ENCODE measurements around the gene ITGA1. TPM values are rescaled to one million over a fixed set of nuclear protein-coding genes. Genes with fewer than 3 reads are reported as not detected.

ITGA1 gene
- total and polyA plus RNA-seq, 2 of the 13 experiments (the other 11 are each of a cell fraction or from before 2014, with no cell fraction given) = 23.1 to 28.6 TPM

DNA sequence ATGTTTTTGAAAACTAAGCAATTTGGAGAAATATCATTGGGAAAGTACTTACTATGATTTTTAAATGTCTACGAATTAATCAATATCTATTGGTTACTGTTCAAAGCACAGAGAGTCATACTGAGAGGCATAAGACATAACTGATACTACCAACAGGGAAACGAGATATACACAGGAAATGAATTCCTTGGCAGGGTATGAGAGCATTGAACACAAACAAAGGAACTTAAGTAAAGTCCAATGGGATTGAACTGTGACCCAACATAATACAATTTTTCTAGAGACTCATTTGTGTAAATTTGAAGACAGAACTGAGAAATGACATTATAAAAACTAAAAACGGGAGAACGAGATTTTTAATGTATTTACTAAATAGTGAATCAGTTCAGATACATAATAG lies 1.3 kb upstream of the ITGA1 start:
- ChIA-PET CTCF (ENCODE audit: low intra/inter-chr PET ratio, low total read pairs) (interaction anchor here (3.1 kb wide), 1 partner anchor 129 kb away, joined by 43 read pairs; no protein-coding TSS in a partner anchor), POLR2A (no interaction called here)
- DNase-seq (ENCODE audit: low spot score) (no peak), FAIRE-seq (no peak), ATAC-seq (no peak)
- Histone ChIP-seq H3K9me3 (ENCODE audit: low read length) (no peaks in the 10 kb centered on the region), H3K4me2 (ENCODE audit: low read depth, low read length) (no peak overlapping the region; the same call in none of the 2 replicates), H4K20me1 (ENCODE audit: insufficient read depth, low read length) (no peaks in the 10 kb centered on the region), H3K27me3 (ENCODE audit: control insufficient read depth in 1 of 2, insufficient read depth in 2 of 2, low read length in 2 of 2) (no peaks in the 10 kb centered on the region; a peak in 1 of 5 replicates), H3K27ac (ENCODE audit: extremely low read length, insufficient read depth, low read length) (no peak overlapping the region), H2AFZ (ENCODE audit: low read length) (no peak overlapping the region), H3K79me2 (ENCODE audit: insufficient read depth, low read length) (peaks cover 28% of the 10 kb centered on the region), H3K4me3 (replicated peaks in 1 of 3; ENCODE audit: insufficient read depth in 1 of 3, low read depth in 2 of 3, low read length in 3 of 3) (no peak overlapping the region; a peak in 1 of 6 replicates), H3K36me3 (replicated peaks in 1 of 2; ENCODE audit: control insufficient read depth in 1 of 2, insufficient read depth in 2 of 2, low read length in 2 of 2) (no peaks in the 10 kb centered on the region), H3K9ac (ENCODE audit: insufficient read depth, low read depth, low read length) (no peak overlapping the region), H3K4me1 (ENCODE audit: insufficient read depth, low read length) (peaks cover 34% of the 10 kb centered on the region)
- 3% methylated on average over 4 of the region's 4 CpGs for WGBS (ENCODE audit: low lambda C conversion rate)
- no TSS peak for BruUV-seq (replicated peaks)
- intact Hi-C loops (cut with micrococcal nuclease; ENCODE audit: unreplicated experiment) = loop anchor here (2.0 to 5.0 kb wide), 3 partner anchors 14 to 311 kb away; no protein-coding TSS in a partner anchor
- in situ Hi-C loops (cut with HindIII; ENCODE audit: extremely low pct_ligation_motif_present, low pct_unique_long_range_greater_than_20kb) = loop anchor here (5.0 kb wide), 1 partner anchor 79 kb away; no protein-coding TSS in a partner anchor
- TF ChIP-seq, protein P1, sequence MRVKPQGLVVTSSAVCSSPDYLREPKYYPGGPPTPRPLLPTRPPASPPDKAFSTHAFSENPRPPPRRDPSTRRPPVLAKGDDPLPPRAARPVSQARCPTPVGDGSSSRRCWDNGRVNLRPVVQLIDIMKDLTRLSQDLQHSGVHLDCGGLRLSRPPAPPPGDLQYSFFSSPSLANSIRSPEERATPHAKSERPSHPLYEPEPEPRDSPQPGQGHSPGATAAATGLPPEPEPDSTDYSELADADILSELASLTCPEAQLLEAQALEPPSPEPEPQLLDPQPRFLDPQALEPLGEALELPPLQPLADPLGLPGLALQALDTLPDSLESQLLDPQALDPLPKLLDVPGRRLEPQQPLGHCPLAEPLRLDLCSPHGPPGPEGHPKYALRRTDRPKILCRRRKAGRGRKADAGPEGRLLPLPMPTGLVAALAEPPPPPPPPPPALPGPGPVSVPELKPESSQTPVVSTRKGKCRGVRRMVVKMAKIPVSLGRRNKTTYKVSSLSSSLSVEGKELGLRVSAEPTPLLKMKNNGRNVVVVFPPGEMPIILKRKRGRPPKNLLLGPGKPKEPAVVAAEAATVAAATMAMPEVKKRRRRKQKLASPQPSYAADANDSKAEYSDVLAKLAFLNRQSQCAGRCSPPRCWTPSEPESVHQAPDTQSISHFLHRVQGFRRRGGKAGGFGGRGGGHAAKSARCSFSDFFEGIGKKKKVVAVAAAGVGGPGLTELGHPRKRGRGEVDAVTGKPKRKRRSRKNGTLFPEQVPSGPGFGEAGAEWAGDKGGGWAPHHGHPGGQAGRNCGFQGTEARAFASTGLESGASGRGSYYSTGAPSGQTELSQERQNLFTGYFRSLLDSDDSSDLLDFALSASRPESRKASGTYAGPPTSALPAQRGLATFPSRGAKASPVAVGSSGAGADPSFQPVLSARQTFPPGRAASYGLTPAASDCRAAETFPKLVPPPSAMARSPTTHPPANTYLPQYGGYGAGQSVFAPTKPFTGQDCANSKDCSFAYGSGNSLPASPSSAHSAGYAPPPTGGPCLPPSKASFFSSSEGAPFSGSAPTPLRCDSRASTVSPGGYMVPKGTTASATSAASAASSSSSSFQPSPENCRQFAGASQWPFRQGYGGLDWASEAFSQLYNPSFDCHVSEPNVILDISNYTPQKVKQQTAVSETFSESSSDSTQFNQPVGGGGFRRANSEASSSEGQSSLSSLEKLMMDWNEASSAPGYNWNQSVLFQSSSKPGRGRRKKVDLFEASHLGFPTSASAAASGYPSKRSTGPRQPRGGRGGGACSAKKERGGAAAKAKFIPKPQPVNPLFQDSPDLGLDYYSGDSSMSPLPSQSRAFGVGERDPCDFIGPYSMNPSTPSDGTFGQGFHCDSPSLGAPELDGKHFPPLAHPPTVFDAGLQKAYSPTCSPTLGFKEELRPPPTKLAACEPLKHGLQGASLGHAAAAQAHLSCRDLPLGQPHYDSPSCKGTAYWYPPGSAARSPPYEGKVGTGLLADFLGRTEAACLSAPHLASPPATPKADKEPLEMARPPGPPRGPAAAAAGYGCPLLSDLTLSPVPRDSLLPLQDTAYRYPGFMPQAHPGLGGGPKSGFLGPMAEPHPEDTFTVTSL (CRISPR knock-in tag; IDR thresholded peaks at IDR 0.05; ENCODE audit: borderline replicate concordance) = no peak
- TF ChIP-seq ZNF3 (CRISPR knock-in tag; IDR thresholded peaks at IDR 0.05) = no peak
- TF ChIP-seq, protein P2, sequence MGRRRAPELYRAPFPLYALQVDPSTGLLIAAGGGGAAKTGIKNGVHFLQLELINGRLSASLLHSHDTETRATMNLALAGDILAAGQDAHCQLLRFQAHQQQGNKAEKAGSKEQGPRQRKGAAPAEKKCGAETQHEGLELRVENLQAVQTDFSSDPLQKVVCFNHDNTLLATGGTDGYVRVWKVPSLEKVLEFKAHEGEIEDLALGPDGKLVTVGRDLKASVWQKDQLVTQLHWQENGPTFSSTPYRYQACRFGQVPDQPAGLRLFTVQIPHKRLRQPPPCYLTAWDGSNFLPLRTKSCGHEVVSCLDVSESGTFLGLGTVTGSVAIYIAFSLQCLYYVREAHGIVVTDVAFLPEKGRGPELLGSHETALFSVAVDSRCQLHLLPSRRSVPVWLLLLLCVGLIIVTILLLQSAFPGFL (CRISPR knock-in tag; IDR thresholded peaks at IDR 0.05) = no peak
- TF ChIP-seq HOXD1 (CRISPR knock-in tag; IDR thresholded peaks at IDR 0.05) = no peak
- TF ChIP-seq, protein P3, sequence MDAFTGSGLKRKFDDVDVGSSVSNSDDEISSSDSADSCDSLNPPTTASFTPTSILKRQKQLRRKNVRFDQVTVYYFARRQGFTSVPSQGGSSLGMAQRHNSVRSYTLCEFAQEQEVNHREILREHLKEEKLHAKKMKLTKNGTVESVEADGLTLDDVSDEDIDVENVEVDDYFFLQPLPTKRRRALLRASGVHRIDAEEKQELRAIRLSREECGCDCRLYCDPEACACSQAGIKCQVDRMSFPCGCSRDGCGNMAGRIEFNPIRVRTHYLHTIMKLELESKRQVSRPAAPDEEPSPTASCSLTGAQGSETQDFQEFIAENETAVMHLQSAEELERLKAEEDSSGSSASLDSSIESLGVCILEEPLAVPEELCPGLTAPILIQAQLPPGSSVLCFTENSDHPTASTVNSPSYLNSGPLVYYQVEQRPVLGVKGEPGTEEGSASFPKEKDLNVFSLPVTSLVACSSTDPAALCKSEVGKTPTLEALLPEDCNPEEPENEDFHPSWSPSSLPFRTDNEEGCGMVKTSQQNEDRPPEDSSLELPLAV (CRISPR knock-in tag; conservative IDR thresholded peaks at IDR 0.05; ENCODE audit: low read depth) = no peak
- no peak for TF ChIP-seq ZNF17 (CRISPR knock-in tag; IDR thresholded peaks at IDR 0.05)
- TF ChIP-seq, protein P4, sequence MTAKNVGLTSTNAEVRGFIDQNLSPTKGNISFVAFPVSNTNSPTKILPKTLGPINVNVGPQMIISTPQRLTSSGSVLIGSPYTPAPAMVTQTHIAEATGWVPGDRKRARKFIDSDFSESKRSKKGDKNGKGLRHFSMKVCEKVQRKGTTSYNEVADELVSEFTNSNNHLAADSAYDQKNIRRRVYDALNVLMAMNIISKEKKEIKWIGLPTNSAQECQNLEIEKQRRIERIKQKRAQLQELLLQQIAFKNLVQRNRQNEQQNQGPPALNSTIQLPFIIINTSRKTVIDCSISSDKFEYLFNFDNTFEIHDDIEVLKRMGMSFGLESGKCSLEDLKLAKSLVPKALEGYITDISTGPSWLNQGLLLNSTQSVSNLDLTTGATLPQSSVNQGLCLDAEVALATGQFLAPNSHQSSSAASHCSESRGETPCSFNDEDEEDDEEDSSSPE (CRISPR knock-in tag; IDR thresholded peaks at IDR 0.05) = no peak
- no peak for TF ChIP-seq THAP11 (CRISPR knock-in tag; IDR thresholded peaks at IDR 0.05)
- TF ChIP-seq YEATS2 (CRISPR knock-in tag; IDR thresholded peaks at IDR 0.05; ENCODE audit: borderline replicate concordance) = no peak
- TF ChIP-seq ZNF143 (CRISPR knock-in tag; IDR thresholded peaks at IDR 0.05) = no peak
- TF ChIP-seq, protein P5, sequence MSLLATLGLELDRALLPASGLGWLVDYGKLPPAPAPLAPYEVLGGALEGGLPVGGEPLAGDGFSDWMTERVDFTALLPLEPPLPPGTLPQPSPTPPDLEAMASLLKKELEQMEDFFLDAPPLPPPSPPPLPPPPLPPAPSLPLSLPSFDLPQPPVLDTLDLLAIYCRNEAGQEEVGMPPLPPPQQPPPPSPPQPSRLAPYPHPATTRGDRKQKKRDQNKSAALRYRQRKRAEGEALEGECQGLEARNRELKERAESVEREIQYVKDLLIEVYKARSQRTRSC (CRISPR knock-in tag; IDR thresholded peaks at IDR 0.05; ENCODE audit: low read depth) = no peak
- TF ChIP-seq, protein P6, sequence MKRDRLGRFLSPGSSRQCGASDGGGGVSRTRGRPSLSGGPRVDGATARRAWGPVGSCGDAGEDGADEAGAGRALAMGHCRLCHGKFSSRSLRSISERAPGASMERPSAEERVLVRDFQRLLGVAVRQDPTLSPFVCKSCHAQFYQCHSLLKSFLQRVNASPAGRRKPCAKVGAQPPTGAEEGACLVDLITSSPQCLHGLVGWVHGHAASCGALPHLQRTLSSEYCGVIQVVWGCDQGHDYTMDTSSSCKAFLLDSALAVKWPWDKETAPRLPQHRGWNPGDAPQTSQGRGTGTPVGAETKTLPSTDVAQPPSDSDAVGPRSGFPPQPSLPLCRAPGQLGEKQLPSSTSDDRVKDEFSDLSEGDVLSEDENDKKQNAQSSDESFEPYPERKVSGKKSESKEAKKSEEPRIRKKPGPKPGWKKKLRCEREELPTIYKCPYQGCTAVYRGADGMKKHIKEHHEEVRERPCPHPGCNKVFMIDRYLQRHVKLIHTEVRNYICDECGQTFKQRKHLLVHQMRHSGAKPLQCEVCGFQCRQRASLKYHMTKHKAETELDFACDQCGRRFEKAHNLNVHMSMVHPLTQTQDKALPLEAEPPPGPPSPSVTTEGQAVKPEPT (CRISPR knock-in tag; IDR thresholded peaks at IDR 0.05; ENCODE audit: low read depth) = no peak

All from HepG2 (cell line).